GM19468 (cell line): ENCODE measurements around the gene PCBP3.
"Not testable (repeated sequence)": the region's sequence is repeated elsewhere in the genome, so short reads cannot be mapped to it uniquely, and the experiment has no call there.

ENCODE experiments used
- ATAC-seq: cut with Tn5 transposase; IDR thresholded peaks from one replicate; pipeline ENCODE4 v1.9.1; 2021; ENCODE audit warnings: mild to moderate bottlenecking, moderate library complexity, moderate number of reproducible peaks; ENCODE audit not compliant: unreplicated experiment; ENCODE audit errors: extremely low read depth

Gene PCBP3

DNA sequence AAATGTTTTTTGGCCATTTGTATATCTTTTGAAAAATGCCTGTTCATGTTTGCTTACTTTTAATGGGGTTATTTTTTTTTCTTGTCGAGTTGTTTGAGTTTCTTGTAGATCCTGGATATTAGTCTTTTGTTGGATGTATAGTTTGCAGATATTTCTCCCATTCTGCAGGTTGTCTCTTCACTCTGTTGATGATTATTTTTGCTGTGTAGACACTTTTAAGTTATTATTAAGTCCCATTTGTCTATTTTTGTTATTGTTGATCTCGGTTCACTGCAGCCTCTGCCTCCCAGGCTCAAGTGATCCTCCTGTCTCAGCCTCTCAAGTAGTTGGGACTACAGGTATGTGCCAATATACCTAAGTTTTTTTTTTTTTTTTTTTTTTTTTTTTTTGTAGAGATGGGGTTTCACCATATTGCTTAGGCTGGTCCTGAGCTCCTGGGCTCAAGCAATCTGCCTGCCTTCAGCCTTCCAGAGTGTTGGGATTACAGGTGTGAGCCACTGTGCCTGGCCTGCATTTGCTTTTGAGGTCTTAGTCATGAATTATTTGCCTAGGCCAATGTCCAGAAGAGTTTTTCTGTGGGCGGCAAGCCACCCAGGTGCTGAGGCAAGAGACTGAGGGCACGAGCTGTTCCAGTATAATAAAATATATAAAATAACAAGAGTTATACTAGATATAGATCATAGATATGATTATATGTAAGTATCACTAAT is 18.5 kb downstream of the PCBP3 start:
- not testable (repeated sequence) for ATAC-seq

DNA sequence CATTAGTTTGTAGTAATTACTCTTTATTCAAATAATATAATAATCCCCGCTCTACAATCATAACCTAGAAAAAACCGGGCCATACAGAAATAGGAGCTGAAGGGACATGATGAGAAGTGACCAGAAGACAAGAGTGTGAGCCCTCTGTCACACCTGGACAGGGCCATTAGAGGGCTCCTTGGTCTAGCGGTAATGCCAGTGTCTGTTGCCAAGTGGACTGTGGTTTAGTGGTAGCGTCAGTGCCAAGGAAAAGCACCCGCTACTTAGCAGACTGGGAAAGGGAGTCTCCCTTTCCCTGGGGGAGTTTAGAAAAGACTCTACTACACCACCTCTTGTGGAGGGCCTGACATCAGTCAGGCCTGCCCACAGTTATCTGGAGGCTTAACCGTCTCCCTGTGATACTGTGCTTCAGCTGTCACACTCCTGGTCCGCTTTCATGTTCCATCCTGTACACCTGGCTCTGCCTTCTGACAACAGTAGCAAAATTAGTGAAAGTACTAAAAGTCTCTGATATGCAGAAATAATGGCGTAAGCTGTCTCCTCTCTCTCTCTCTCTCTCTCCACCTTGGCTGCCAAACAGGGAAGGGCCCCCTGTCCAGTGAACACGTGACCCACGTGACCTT is 19.2 kb downstream of the PCBP3 start:
- not testable (repeated sequence) for ATAC-seq

DNA sequence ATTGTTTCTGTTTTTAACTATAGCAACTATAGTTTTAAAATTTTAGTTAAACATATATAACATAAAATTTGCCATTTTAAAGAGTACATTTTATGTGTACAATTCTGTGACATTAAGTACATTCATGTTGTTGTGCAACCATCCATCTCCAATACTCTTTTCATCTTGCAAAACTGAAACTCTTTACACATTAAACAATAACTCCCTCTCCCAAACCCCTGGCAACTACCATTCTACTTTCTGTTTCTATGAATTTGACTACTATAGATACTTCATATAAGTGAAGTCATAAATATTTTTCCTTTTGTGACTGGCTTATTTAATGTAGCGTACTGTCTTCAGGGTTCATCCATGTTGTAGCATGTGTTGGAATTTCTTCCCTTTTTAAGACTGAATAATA is 25.9 kb downstream of the PCBP3 start:
- ATAC-seq: no peak

DNA sequence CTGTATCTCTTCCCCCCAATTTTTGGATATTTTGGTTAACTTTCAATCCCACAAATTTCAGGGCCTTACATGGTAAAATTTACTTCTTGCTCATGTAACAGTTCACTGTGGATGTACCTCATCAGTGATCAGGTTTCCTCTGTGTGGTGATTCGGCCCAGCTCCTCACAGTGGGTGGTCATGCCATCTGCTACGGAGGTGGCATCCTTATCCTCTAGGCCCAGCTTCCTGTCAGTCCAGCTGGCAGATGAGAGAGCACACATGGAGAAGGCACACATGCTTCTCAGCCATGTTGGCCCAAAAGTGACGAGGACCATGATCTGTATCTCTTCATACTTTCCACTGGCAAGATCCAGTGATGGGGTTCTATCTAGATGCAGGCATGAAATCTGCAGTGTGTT is 27.2 kb downstream of the PCBP3 start:
- no peak for ATAC-seq

DNA sequence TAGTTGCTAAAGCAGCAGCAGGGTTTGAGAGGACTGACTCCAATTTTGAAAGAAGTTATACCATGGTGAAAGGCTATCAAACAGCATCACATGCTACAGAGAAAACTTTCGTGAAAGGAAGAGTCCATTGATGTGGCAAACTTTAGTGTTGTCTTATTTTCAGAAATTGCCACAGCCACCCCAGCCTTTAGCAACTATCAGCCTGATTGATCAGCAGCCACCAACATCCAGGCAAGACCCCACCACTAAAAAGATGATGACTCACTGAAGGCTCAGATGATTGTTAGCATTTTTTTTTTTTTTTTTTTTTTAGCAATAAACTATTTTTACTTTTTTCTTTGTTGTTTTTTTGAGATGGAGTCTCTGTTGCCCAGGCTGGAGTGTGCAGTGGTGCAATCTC is 35.3 kb downstream of the PCBP3 start:
- ATAC-seq: not testable (repeated sequence)

DNA sequence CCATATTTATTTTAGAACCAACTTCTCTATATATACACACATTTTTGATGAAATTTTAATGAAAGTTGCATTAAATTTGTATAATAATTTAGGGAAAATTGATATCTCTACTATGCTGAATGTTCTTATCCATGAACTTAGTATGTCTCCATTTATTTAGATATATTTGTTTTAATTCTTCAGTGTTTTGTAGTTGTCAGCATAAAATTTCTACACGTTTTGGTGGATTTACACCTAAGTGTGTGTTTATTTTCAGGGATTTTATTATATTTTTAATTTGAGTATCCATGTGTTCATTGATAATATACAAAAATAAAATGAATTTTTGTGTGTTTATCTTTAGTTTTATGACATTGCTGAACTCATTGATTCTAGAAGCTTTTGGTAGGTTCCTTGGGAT is 36.7 kb downstream of the PCBP3 start:
- no peak for ATAC-seq

DNA sequence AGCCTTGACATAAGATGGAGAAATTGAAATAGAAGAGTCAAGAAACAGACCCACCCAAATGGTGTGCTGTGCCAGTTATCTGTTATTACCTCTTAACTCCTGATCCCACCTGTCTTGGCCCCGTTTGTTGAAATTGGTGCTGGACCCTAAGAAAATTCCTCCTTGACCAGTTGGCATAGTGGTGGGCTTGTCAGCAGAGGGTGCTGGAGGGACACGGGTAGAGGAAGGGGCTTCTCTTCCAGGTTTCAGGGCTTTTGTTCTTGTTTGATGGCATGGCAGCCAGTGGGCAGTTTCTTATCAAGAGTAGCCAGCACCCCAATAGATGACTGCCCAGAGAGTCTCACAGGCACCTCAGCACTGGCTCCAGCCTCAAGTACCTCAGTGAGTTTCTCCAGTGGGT is 51.6 kb downstream of the PCBP3 start:
- ATAC-seq: no peak

DNA sequence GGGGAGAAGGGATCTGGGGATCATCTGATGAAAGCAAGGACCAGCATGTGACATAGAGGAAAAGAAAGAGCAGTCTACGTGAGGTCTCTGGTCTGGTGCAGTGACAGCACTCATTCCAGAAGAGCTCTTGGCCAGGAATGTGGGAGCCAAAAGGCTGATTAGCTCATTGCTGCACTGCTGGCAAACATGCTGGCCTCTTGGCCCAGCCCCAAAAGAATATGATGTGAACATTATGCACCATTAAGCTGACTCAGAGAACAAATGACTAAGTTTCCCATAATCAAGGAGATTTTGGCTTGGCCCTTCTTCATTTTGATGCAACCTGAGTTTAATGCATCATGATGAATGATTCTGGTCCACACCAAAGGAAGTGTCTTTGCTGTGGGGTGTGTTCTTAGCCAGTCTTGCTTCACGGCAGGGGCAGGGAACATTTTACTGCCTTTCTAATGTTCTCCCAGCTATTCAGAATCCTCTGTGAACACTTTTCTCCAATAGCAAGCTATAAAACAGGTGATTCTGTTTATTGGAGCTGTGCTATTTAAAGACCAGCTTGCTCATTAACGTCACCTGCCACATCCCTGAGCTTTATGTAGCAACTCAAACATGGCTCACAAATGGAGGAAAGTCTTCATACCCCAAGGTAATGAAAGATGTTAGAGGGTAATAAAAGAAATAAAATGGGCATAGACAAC is 55.1 kb downstream of the PCBP3 start:
- no peak for ATAC-seq

DNA sequence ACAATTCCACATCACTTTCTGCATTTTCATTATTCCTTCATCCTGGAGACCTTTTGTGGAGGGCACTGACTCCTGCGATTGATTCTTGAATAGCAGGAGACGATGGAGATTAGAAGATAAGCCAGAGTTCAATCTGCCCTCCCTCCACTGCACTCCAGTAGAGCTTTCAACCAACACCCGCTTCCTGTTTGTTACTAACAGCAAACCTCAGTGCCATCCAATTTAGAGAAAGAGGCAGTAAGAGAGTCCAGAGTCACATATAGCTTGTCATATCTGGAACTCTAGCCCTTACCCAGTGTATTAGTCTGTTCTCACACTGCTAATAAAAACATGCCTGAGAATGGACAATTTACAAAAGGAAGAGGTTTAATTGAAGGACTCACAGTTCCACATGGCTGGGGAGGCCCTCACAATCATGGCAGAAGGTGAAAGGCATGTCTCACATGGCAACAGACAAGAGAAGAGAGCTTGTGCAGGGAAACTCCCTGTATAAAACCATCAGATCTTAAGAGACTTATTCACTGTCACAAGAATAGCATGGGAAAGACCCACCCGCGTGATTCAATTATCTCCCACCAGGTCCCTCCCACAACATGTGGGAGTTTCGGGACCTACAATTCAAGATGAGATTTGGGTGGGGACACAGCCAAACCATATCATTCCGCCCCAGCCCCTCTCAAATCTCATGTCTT is 55.9 kb downstream of the PCBP3 start:
- no peak for ATAC-seq

DNA sequence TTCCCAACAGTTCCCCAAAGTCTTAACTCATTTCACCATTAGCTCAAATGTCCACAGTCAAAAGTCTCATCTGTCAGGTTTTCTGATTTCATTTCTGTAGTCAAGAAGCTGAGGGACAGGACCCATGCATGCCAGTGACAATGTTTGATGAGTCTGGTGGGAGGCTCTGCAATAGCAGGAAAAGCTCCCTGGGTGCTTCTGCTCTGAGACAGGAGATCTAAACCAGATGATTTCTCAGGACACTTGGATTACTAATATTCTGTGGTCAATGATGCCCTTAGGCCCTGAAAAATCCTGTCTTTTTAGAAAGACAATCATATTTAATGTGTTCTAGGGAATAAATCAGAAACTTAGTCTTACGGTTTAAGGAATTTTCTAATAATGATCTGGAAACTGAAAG is 56.4 kb downstream of the PCBP3 start:
- no peak for ATAC-seq

DNA sequence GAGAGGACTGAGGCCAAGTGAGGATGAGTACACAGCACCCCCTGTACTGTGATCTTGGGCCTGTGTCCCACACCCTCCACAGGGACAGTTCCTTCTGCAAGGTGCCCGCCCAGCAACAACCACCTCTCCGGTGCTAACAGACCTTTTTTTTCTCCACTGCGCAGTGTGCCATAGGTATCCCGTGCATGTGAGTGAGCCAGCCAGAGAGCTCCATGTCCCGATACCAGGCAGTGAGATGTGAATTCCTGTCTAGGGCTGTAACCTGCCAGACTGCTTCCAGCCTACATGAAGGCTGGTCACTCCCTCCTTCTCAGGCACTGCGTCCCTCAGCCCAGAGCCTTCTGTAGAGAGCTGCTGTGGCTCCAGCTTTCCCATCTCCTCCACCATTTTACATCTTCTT is 56.9 kb downstream of the PCBP3 start:
- no peak for ATAC-seq

DNA sequence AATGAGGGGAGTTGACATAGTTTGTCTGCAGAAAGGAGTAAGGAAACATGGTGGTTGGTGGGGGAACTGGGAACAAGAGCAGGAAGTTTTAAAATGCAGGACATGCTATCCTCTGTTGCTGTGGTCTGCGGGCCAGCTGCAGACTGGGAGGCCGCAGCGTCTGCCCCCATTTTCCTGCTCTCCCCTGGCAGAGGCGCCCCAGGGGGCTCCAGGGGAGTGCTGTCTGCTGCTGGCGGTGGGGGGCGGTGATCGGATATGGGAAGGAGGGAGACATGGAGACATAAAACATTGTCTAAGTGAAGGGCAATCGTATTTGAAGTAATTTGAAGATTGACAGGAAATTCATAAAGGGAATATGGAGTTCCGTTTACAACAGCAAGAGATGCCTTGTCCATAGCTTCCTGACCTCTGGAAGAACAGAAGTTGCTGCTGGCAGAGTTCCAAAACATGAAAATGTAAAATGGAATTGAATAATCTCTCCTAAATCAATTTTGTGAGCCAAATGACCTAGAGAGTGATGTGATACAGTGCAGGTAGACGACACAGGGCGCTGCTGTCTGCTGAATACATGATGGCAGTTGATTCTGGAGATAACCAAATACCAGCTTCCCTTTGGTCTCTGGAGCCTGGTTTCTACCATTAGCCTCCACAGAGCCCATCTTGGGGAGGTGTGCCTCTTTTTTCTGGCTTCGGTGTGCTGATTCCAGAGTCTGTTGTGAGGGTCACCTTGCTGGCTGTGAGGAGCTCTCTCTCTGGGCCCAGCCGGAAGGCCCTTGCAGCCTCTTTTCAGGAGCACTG is 61.0 kb downstream of the PCBP3 start:
- ATAC-seq: no peak

DNA sequence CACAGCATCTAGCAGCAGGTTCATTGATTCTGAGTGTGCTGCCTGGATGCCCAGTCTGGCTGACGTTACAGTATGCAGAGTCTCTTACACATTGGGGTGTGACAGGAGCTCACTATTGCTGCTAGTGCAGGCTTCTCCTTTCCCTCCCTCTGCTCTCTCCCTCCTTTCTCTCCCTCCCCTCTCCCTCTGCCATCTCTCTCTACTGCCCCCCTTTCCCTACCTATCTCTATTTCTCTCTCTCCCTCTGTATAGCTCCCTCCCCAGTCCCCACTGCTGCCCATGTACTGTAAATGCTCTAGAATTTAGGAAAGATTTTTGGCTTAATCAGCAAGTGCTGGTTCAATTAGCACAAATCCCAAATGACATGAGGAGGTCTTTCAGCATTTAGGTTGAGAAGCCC is 62.8 kb downstream of the PCBP3 start:
- ATAC-seq: no peak

DNA sequence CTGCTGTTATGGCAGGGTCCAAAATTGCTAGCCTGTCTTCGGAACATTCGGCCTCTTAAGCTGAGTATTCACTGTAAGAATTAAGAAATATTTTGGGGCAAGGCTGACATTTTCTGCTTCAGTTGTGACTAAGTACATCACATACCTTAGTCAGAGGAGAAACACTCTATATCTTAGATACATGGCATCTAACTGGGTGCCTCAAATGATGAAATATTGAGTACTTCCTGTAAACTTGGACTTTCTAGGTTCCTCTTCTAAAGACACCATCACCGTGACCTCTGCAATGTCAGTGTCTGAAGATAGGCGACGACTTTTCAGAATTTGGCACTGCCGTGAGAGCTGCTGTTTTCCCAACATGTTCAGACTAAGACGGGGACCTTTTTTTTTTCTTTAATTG is 65.6 kb downstream of the PCBP3 start:
- ATAC-seq: no peak

DNA sequence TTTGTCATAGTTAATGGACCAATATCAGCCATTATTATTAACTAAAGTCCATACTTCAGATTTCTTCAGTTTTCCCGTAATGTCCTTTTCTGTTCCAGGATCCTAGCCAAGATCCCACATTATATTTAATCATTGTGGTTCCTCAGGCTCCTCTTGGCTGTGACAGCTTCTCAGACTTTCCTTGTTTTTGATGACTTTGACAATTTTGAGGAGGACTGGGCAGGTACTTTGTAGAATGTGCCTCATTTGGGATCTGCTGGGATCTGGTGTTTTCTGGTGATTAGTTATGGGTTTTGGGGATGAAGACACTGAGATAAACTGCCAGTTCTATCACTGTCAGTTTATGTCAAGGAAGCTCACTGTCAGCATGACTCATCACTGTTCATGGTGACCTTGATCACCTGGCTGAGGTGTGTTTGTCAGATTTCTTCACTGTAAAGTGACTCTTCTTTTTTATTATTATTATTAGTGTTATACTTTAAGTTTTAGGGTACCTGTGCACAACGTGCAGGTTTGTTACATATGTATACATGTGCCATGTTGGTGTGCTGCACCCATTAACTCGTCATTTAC is 66.3 kb downstream of the PCBP3 start:
- no peak for ATAC-seq

DNA sequence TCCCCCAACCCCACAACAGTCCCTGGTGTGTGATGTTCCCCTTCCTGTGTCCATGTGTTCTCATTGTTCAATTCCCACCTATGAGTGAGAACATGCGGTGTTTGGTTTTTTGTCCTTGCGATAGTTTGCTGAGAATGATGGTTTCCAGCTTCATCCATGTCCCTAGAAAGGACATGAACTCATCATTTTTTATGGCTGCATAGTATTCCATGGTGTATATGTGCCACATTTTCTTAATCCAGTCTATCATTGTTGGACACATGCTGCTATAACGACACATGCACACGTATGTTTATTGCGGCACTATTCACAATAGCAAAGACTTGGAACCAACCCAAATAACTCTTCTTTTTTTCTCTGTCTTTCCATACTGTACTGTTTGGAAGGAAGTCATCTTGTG is 66.8 kb downstream of the PCBP3 start:
- not testable (repeated sequence) for ATAC-seq

DNA sequence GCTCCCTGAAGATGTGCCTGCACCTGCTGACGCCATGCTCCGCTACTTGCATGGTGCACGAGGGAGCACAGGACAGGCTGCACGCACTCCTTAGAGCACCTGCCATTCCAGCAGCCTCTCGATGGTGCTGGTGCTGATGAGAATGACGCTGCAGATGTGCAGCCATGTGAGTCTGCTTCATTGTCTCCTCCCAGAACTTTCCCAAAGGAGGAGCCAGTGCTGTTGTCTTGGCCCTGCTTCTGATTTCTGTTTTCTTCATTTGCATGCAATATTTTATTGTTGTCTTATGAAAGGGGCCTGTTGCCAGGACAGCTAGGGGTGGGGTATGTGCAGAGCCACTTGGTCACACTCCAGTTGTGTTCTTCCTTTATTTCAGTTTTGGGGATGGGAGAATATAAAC is 70.1 kb downstream of the PCBP3 start:
- no peak for ATAC-seq

DNA sequence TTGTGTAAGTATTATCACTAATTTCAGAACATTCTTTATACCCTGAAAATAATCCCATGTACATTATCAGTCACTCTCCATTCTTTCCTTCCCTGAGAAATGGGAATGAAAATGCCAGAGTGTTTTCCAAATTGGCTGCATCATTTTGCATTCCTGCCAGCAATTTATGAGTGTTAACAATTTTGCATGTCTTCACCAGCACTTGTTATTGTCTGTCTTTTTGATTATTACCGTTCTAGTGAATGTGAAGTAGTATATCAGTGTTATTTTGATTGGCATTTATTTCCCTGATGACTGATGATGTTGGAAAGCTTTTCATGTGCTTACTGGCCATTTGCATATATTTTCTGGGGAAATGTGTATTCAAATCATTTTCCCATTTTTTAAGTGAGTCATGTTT is 71.9 kb downstream of the PCBP3 start:
- no peak for ATAC-seq

DNA sequence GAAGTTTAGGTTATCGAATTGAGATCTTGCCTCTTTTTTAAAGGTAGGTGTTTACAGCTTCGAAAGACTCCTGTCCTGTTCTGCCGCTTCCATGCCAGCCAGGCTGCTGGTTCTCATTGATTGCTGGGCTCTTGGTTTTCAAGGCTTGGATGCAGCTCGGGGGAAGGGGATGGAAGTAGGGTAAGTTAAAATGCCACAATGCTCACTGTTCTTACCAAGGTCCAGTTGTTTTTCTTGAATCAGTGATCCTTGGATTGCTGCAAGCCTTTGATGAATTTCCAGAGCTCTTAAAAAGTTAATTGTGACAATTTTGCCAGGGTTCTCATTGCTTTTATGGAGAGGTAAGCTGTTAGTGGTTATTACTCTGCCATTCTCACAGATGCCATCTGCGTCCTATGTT is 74.9 kb downstream of the PCBP3 start:
- no peak for ATAC-seq
